C4-2B (cell line): ENCODE data around the gene HOXD3.

ENCODE experiments used
- ZFX ChIP-seq: fragments of 450-650 bp; IDR thresholded peaks from 2 replicates; pipeline ENCODE4 v1.6.1; 2017
- TF ChIP-seq, protein P1 (sequence below): fragments of 450-650 bp; conservative IDR thresholded peaks from 2 replicates; pipeline ENCODE4 v1.5.1; 2017; ENCODE audit warnings: mild to moderate bottlenecking

DNA sequence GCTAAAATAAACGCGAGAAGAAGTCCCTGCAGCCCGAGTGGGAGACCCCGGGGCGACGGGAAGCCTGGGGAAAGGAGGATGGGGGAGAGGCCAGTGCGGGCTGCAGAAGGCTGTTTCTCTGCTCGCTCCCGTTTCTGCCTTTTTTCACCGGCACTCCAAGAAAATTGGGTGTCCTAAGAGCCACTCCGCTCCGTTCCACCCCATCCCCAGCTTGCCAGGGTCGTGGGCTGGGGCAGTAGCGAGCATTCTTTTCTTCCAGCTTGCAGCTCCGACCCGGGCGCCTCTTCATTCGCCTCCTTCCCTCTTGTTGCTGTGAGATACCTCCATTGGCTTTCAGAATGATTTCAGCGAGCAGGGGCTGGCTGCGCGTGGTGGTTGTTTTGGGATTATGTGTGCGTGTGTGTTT, 1.1 kb downstream of the HOXD3 start:
- TF ChIP-seq, protein P1, sequence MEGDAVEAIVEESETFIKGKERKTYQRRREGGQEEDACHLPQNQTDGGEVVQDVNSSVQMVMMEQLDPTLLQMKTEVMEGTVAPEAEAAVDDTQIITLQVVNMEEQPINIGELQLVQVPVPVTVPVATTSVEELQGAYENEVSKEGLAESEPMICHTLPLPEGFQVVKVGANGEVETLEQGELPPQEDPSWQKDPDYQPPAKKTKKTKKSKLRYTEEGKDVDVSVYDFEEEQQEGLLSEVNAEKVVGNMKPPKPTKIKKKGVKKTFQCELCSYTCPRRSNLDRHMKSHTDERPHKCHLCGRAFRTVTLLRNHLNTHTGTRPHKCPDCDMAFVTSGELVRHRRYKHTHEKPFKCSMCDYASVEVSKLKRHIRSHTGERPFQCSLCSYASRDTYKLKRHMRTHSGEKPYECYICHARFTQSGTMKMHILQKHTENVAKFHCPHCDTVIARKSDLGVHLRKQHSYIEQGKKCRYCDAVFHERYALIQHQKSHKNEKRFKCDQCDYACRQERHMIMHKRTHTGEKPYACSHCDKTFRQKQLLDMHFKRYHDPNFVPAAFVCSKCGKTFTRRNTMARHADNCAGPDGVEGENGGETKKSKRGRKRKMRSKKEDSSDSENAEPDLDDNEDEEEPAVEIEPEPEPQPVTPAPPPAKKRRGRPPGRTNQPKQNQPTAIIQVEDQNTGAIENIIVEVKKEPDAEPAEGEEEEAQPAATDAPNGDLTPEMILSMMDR: no peak
- no peak for TF ChIP-seq ZFX
